Measurements from ENCODE around the gene FAM234B. TPM values are rescaled to one million over a fixed set of nuclear protein-coding genes. Genes with fewer than 3 reads are reported as not detected.

The FAM234B gene
- total RNA-seq, 1 experiment from 2014 or later = 20.8 TPM

GRCh38 chr12:13032164-13032563 is 12.0 kb upstream of the FAM234B start:
- no peak overlapping the region for H2BK5ac ChIP-seq (ENCODE audit: insufficient read length, low read length)
- Mint-ChIP-seq H3K36me3 (ENCODE audit: insufficient read depth in 1 of 3, low read depth in 3 of 3) (no peaks in the 10 kb centered on the region), H3K4me1 (peaks cover 3 to 20% of the 10 kb centered on the region in 2 experiments; a peak in 3 of 4 replicates), H3K27me3 (ENCODE audit: low read depth) (no peaks in the 10 kb centered on the region), H3K4me3 (no peak overlapping the region), H3K27ac (no peak overlapping the region), H3K9me3 (no peaks in the 10 kb centered on the region)
- no peak overlapping the region for H2BK120ac ChIP-seq (ENCODE audit: low read depth, low read length, poor library complexity, severe bottlenecking)
- no peaks in the 10 kb centered on the region for H3K9me3 ChIP-seq (ENCODE audit: control insufficient read depth, low read depth, low read length)
- H3K4me1 ChIP-seq (ENCODE audit: insufficient read depth, low read length) = peaks cover 6% of the 10 kb centered on the region
- H4K8ac ChIP-seq (replicated peaks; ENCODE audit: insufficient read length, low read depth, low read length) = no peak overlapping the region
- no peak overlapping the region for H3K4me2 ChIP-seq (ENCODE audit: insufficient read depth, insufficient read length, low read length)
- H2AK5ac ChIP-seq (ENCODE audit: insufficient read length, low read length) = no peak overlapping the region
- no peaks in the 10 kb centered on the region for H4K20me1 ChIP-seq (ENCODE audit: control insufficient read depth, insufficient read depth, insufficient read length)
- no peak overlapping the region for H3T11ph ChIP-seq (ENCODE audit: low read length)
- H3K9ac ChIP-seq (ENCODE audit: extremely low read depth, insufficient read length, low read length) = no peak overlapping the region
- no peak overlapping the region for H3K56ac ChIP-seq (ENCODE audit: insufficient read length, low read depth, low read length)
- H3K23ac ChIP-seq (ENCODE audit: insufficient read length, low read depth, low read length) = no peak overlapping the region
- no peak for DNase-seq
- H3K18ac ChIP-seq (ENCODE audit: insufficient read length, low read depth, low read length) = no peak overlapping the region
- no peak overlapping the region for H3K4ac ChIP-seq (ENCODE audit: low read depth, low read length)
- no peak overlapping the region for H3K14ac ChIP-seq (ENCODE audit: insufficient read depth, low read length)
- no peaks in the 10 kb centered on the region for H3K27me3 ChIP-seq (ENCODE audit: insufficient read depth, low read length)
- H4K5ac ChIP-seq (ENCODE audit: insufficient read length, low read depth, low read length) = no peak overlapping the region
- no peaks in the 10 kb centered on the region for H3K23me2 ChIP-seq (ENCODE audit: insufficient read length, low read depth, low read length, poor library complexity, severe bottlenecking)
- no CpG with 5 or more reads among the region's 2 CpGs for WGBS (ENCODE audit: extremely low coverage, insufficient read length, low lambda C conversion rate)
- H3K79me2 ChIP-seq (ENCODE audit: insufficient read depth, low read length) = no peaks in the 10 kb centered on the region
- H3K27ac ChIP-seq (ENCODE audit: insufficient read length, low read depth, low read length) = no peak overlapping the region
- no peak for TF ChIP-seq CTCF (conservative IDR thresholded peaks at IDR 0.05)
- H2BK12ac ChIP-seq (ENCODE audit: insufficient read length, low read depth, low read length) = no peak overlapping the region
- no peak overlapping the region for H2BK20ac ChIP-seq (ENCODE audit: low read depth, low read length, poor library complexity, severe bottlenecking)
- H2BK15ac ChIP-seq (ENCODE audit: low read depth, low read length) = no peak overlapping the region
- H2AFZ ChIP-seq (ENCODE audit: low read length) = no peak overlapping the region
- H4K91ac ChIP-seq (ENCODE audit: insufficient read length, low read depth, low read length) = no peak overlapping the region
- no peaks in the 10 kb centered on the region for H3K79me1 ChIP-seq (ENCODE audit: insufficient read depth, low read depth, low read length, poor library complexity, severe bottlenecking)
